ENCODE measurements around the gene ATP13A2. TPM values are rescaled to one million over a fixed set of nuclear protein-coding genes. Genes with fewer than 3 reads are reported as not detected.
"Not testable (repeated sequence)": the region's sequence is repeated elsewhere in the genome, so short reads cannot be mapped to it uniquely, and the experiment has no call there.

The ATP13A2 gene
- total RNA-seq, 2 donors from 2014 or later = 22.2 to 23.8 TPM

DNA sequence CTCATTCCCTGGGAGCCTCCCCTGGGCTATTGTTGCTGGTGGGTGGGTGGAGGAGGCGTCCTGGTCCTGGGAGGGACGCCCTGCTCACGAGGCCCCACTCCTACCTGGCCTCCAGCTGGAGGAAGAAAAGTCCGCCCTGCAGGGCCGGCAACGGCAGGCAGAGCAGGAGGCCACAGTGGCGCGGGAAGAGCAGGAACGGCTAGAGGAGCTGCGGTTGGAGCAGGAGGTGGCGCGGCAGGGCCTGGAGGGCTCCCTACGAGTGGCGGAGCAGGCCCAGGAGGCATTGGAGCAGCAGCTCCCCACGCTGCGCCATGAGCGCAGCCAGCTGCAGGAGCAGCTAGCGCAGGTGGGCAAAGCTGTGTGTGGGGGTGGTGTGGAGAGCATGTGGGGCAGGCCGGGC, 65.1 kb downstream of the ATP13A2 start:
- no peaks in the 10 kb centered on the region for H3K36me3 Mint-ChIP-seq (ENCODE audit: insufficient read depth in 2 of 2)
- H3K27me3 Mint-ChIP-seq (ENCODE audit: low read depth) = no peaks in the 10 kb centered on the region
- no peaks in the 10 kb centered on the region for H3K9me3 Mint-ChIP-seq
- no peak overlapping the region for H3K27ac Mint-ChIP-seq
- ATAC-seq (replicated peaks in 1 of 2) (no peak), DNase-seq (no peak)
- no peaks in the 10 kb centered on the region for H3K4me1 Mint-ChIP-seq (ENCODE audit: low read depth)
- H3K4me3 Mint-ChIP-seq = no peak overlapping the region

DNA sequence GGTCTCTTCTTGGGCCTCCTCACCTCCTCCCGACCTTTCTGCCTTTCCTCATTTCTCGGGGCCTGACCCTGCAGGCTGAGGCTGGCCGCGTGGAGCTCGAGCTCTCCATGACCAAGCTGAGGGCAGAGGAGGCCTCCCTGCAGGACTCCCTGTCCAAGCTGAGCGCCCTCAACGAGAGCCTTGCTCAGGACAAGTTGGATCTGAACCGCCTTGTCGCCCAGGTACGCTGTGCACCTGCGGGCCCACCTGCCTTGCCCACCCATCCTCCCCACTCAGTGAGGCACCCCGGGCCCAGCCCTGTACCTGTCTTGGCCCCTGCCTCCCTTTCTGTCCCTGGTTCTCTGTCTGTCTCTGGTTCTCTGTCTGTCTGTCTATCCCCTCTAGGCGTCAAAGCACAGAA, 65.5 kb downstream of the ATP13A2 start:
- not testable (repeated sequence) for H3K4me1 Mint-ChIP-seq (ENCODE audit: low read depth); ATAC-seq (replicated peaks in 1 of 2); H3K9me3 Mint-ChIP-seq; H3K36me3 Mint-ChIP-seq (ENCODE audit: insufficient read depth in 2 of 2); H3K27ac Mint-ChIP-seq; H3K4me3 Mint-ChIP-seq; DNase-seq; H3K27me3 Mint-ChIP-seq (ENCODE audit: low read depth)

DNA sequence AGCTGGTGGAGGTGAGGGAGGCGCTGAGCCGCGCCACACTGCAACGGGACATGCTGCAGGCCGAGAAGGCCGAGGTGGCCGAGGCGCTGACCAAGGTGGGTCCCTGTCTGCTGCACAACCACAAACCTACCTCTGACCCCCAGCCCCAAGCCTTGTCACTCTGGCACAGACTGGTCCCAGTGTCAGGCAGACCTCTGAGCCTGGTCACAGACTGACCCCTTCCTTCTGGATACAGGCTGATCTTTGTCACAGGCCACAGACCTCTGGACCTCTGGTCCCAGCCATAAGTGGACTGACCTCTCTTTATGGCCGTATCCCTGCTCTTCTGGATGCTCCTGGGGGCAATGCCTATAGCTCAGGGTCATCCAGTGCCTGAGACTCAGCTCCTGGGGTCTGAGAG, 66.2 kb downstream of the ATP13A2 start:
- not testable (repeated sequence) for DNase-seq; H3K36me3 Mint-ChIP-seq (ENCODE audit: insufficient read depth in 2 of 2); H3K9me3 Mint-ChIP-seq; H3K4me3 Mint-ChIP-seq; H3K4me1 Mint-ChIP-seq (ENCODE audit: low read depth); H3K27me3 Mint-ChIP-seq (ENCODE audit: low read depth); ATAC-seq (replicated peaks in 1 of 2); H3K27ac Mint-ChIP-seq

DNA sequence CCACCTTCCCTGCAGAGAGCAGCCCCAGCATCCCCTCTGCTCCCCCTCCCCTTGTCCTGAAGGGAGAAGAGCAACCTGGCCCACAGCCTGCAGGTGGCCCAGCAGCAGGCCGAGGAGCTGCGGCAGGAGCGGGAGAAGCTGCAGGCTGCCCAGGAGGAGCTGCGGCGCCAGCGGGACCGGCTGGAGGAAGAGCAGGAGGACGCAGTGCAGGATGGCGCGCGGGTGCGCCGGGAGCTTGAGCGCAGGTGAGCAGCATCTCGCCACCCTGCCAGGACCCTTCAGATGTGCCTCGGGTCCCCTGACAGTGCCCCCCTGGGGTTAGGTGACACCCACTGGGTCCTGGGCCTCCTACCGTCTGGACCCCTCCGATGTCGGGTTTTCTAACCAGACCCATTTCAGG, 67.7 kb downstream of the ATP13A2 start:
- H3K4me3 Mint-ChIP-seq = no peak overlapping the region
- DNase-seq (no peak), ATAC-seq (replicated peaks in 1 of 2) (no peak)
- no peaks in the 10 kb centered on the region for H3K36me3 Mint-ChIP-seq (ENCODE audit: insufficient read depth in 2 of 2)
- no peaks in the 10 kb centered on the region for H3K9me3 Mint-ChIP-seq
- H3K4me1 Mint-ChIP-seq (ENCODE audit: low read depth) = no peaks in the 10 kb centered on the region
- no peak overlapping the region for H3K27ac Mint-ChIP-seq
- no peaks in the 10 kb centered on the region for H3K27me3 Mint-ChIP-seq (ENCODE audit: low read depth)

DNA sequence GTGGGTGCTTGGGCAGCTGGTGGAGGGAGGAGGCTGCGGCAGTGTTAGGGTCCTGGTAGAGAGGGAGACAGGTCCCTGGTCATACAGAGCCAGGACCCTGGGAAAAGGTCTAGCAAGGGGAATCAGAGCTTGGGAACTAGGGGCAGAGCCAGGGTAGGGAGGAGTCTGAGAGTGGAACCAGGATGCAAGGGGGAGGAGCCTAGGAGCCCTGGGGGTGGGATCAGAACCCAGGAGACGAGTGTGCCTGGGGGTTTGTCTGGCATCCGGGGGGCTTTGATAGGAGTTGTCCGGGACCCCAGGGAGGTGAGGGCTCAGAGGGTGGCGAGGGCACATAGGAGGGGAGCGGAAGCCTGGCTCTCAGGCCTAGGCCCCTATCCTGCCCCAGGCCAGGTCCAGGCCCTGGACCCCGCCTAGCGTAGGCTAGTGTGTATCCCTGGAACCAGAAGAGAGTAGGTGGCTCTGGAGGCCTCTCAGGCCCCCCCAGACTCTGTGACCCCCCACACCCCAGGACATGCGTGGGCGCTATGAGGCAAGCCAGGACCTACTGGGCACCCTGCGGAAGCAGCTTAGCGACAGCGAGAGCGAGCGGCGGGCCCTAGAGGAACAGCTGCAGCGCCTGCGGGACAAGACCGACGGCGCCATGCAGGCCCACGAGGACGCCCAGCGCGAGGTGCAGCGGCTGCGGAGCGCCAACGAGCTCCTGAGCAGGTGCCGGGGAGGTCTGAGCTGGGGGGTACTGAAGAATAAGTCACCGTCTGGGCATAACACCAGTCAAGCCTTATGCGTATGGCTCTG, 72.1 kb downstream of the ATP13A2 start:
- not testable (repeated sequence) for H3K4me1 Mint-ChIP-seq (ENCODE audit: low read depth); H3K4me3 Mint-ChIP-seq; DNase-seq; H3K36me3 Mint-ChIP-seq (ENCODE audit: insufficient read depth in 2 of 2); H3K27ac Mint-ChIP-seq; H3K27me3 Mint-ChIP-seq (ENCODE audit: low read depth); ATAC-seq (replicated peaks in 1 of 2); H3K9me3 Mint-ChIP-seq

DNA sequence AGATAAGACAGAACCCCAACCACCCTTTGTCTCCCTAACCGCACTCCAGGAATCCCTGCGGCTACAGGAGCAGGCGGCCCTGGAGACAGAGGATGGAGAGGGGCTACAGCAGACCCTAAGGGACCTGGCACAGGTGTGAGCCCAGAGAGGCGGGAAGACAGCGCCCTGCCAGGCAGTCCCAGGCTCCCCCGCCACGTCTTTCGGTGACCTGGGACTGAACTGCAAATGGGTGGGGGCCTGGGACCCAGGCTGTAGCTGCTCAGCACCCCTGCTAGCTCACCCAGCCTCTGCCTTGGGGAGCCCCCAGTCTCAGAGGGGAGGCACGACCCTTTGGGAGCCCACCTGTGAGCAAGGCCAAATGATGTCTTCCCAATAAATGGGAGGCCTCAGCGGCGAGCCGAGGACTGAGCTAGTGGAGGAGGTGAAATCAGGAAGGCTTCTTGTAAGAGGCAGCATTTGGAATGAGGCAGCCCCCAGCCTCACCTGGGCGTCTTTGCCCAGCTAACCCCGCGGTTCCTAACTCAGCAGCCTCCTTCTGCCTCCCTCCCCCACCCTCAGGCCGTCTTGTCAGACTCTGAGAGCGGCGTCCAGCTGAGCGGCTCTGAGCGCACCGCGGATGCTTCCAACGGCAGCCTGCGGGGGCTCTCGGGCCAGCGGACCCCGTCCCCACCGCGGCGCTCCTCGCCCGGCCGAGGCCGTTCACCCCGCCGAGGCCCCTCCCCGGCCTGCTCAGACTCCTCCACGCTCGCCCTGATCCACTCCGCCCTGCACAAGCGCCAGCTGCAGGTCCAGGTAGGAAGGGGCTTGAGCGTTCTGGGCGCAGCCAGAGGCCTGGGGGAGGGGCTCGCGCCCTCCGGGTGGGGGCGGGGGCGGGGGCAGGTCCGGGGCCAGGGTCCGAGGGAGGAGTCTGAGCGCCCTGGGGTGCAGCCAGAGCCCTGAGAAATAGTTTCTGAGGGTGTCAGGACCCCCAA, 73.1 kb downstream of the ATP13A2 start:
- no peak for ATAC-seq (replicated peaks in 1 of 2)
- no peaks in the 10 kb centered on the region for H3K36me3 Mint-ChIP-seq (ENCODE audit: insufficient read depth in 2 of 2)
- no peaks in the 10 kb centered on the region for H3K9me3 Mint-ChIP-seq
- no peaks in the 10 kb centered on the region for H3K4me1 Mint-ChIP-seq (ENCODE audit: low read depth)
- no peak overlapping the region for H3K4me3 Mint-ChIP-seq
- DNase-seq = no peak
- H3K27me3 Mint-ChIP-seq (ENCODE audit: low read depth) = no peaks in the 10 kb centered on the region
- H3K27ac Mint-ChIP-seq = no peak overlapping the region

DNA sequence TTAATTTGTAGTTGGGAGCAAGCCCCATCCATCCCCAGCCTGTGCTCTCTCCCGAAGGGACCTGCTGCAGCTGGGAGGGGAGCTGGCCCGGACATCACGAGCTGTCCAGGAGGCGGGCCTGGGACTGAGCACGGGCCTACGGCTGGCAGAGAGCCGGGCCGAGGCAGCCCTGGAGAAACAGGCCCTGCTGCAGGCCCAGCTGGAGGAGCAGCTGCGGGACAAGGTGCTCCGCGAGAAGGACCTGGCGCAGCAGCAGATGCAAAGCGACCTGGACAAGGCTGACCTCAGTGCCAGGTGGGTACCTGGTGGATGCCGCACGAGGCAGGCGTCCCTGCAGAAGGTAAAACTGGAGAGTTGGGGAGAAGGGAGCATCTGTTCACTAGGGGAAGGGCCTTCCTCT, 75.1 kb downstream of the ATP13A2 start:
- not testable (repeated sequence) for H3K27ac Mint-ChIP-seq; H3K27me3 Mint-ChIP-seq (ENCODE audit: low read depth); H3K4me3 Mint-ChIP-seq; H3K4me1 Mint-ChIP-seq (ENCODE audit: low read depth); DNase-seq; ATAC-seq (replicated peaks in 1 of 2); H3K36me3 Mint-ChIP-seq (ENCODE audit: insufficient read depth in 2 of 2); H3K9me3 Mint-ChIP-seq

Other genes starting within 250 kb of the ATP13A2 start
- gene RNU1-2, start 115.9 kb downstream of the ATP13A2 start, total RNA-seq = 1,000 to 10,000 TPM; 1,100 to 1,278 TPM
- gene CROCC, start 90.0 kb downstream of the ATP13A2 start, total RNA-seq = 10 to 100 TPM; 16.8 to 24.7 TPM
- under 1 TPM; 0.37 to 0.67 TPM for gene MFAP2, start 31.3 kb downstream of the ATP13A2 start, total RNA-seq
- 100 to 1,000 TPM in 1 of 2 donors, 10 to 100 TPM in 1; 98.2 to 101 TPM for gene SDHB, start 42.1 kb upstream of the ATP13A2 start, total RNA-seq
- gene PADI2, start 107.5 kb upstream of the ATP13A2 start, total RNA-seq = under 1 TPM; 0.10 to 0.14 TPM
- gene PADI1, start 193.2 kb upstream of the ATP13A2 start, total RNA-seq = not detected
- not detected for gene PADI3, start 237.2 kb upstream of the ATP13A2 start, total RNA-seq